Activated T-cell treated with anti-CD3 and anti-CD28 coated beads, Interleukin-2, amount 50 U/mL, for 72 hours (primary cell): ENCODE measurements around the gene ZNF221. TPM values are rescaled to one million over a fixed set of nuclear protein-coding genes. Genes with fewer than 3 reads are reported as not detected.

ENCODE experiments used
- ATAC-seq, 2 donors: fragments of 150-1000 bp; cut with Tn5 transposase; replicated peaks in 1 of 2; 2 replicates each; pipeline ENCODE4 v1.10.0; 2021; ENCODE audit warnings: moderate library complexity in 2 of 2, mild to moderate bottlenecking in 1 of 2
- DNase-seq, 2 donors: peaks; one replicate each; pipeline ENCODE4 v3.0.0; 2021 to 2022; ENCODE audit warnings: mixed read lengths in 1 of 2
- H3K27ac Mint-ChIP-seq: one replicate; pipeline ENCODE4 v1.8.0; 2022; ENCODE audit warnings: mild to moderate bottlenecking, moderate library complexity, mixed read lengths
- H3K27me3 Mint-ChIP-seq: one replicate; pipeline ENCODE4 v1.8.0; 2022; ENCODE audit warnings: low read depth, mixed read lengths
- H3K36me3 Mint-ChIP-seq, 2 donors: one replicate each; pipeline ENCODE4 v1.8.0; 2022; ENCODE audit warnings: mixed read lengths in 2 of 2, mild to moderate bottlenecking in 1 of 2; ENCODE audit not compliant: insufficient read depth in 2 of 2
- H3K4me1 Mint-ChIP-seq: one replicate; pipeline ENCODE4 v1.8.0; 2022; ENCODE audit warnings: low read depth, mixed read lengths
- H3K4me3 Mint-ChIP-seq, 2 donors: one replicate each; pipeline ENCODE4 v1.8.0; 2022; ENCODE audit warnings: mild to moderate bottlenecking in 2 of 2, mixed read lengths in 2 of 2, moderate library complexity in 2 of 2
- H3K9me3 Mint-ChIP-seq, 2 donors: one replicate each; pipeline ENCODE4 v1.8.0; 2022; ENCODE audit warnings: mixed read lengths in 2 of 2
- total RNA-seq, 2 donors: library from RNA; stranded (reverse); gene quantifications; one replicate each; pipeline ENCODE4 v1.2.3, GENCODE V29; 2022

ZNF221 gene
- total RNA-seq, 2 donors from 2014 or later, result 3.4 to 3.5 TPM

- peaks cover 10% of the 10 kb centered on the region for H3K4me1 Mint-ChIP-seq
- peak within 1 kb of the TSS; percentile 91 to 94 for H3K4me3 Mint-ChIP-seq
- DNase-seq (peak; percentile 69 to 72), ATAC-seq (peak; percentile 95 to 98)
- H3K36me3 Mint-ChIP-seq, result peaks cover 9 to 10% of the 10 kb centered on the region in 2 donors
- no peaks in the 10 kb centered on the region for H3K27me3 Mint-ChIP-seq
- peaks cover 0 to 11% of the 10 kb centered on the region in 2 donors for H3K9me3 Mint-ChIP-seq
- peak within 1 kb of the TSS; percentile 91 for H3K27ac Mint-ChIP-seq
Observed at GRCh38 chr19:43983912-43984686, 33.1 kb downstream of the ZNF221 start, which contains the start of gene ZNF155. Gene ZNF155 (plus strand): TSS chr19:43984188. CDS start chr19:43988544, 4,356 bp downstream.

DNA sequence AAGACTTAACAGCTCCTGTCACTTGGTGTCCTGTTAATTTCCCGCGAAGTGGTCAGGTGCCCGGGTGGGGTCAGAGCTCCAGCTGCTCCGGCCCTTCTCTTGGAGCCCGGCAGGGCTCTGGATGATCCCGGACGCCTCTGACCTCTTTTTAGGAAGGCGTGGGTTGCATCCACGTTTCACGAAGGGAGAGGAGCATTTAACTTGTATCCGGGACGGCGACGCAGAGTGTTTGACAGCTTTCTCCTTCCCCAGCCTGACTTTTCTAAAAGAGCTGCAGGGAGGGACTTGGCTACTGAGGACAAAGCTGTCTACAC lies 33.6 kb downstream of the ZNF221 start:
- peak overlapping the region; percentile 91 to 94 for H3K4me3 Mint-ChIP-seq
- H3K27ac Mint-ChIP-seq, result peak overlapping the region; percentile 91
- peaks cover 10% of the 10 kb centered on the region for H3K4me1 Mint-ChIP-seq
- ATAC-seq (peak; percentile 17 to 38), DNase-seq (peak; percentile 2 to 8)
- H3K36me3 Mint-ChIP-seq, result peaks cover 13 to 15% of the 10 kb centered on the region in 2 donors
- H3K9me3 Mint-ChIP-seq, result peaks cover 2 to 15% of the 10 kb centered on the region in 2 donors
- H3K27me3 Mint-ChIP-seq, result no peaks in the 10 kb centered on the region

GRCh38 chr19:43997631-43998290 lies 46.7 kb downstream of the ZNF221 start:
- peaks cover 26 to 28% of the 10 kb centered on the region in 2 donors for H3K9me3 Mint-ChIP-seq

GRCh38 chr19:44002212-44002565 lies 51.2 kb downstream of the ZNF221 start:
- Mint-ChIP-seq H3K27ac (peak overlapping the region; percentile 94), H3K9me3 (peaks cover 18 to 30% of the 10 kb centered on the region in 2 donors), H3K4me1 (peaks cover 18% of the 10 kb centered on the region), H3K27me3 (no peaks in the 10 kb centered on the region), H3K36me3 (peaks cover 26 to 33% of the 10 kb centered on the region in 2 donors), H3K4me3 (peak overlapping the region; percentile 99)
- DNase-seq (no peak), ATAC-seq (no peak)

More at GRCh38 chr19:43997631-43998290, 46.7 kb downstream of the ZNF221 start:
- Mint-ChIP-seq H3K4me3 (no peak overlapping the region), H3K36me3 (peaks cover 27 to 50% of the 10 kb centered on the region in 2 donors), H3K27me3 (no peaks in the 10 kb centered on the region), H3K4me1 (peaks cover 10% of the 10 kb centered on the region), H3K27ac (no peak overlapping the region)
- ATAC-seq, result no peak
- DNase-seq, result no peak

- Mint-ChIP-seq H3K4me1 (peaks cover 18% of the 10 kb centered on the region), H3K27ac (peak within 1 kb of the TSS; percentile 94), H3K9me3 (peaks cover 22 to 35% of the 10 kb centered on the region in 2 donors), H3K27me3 (no peaks in the 10 kb centered on the region), H3K4me3 (peak within 1 kb of the TSS; percentile 99), H3K36me3 (peaks cover 32 to 35% of the 10 kb centered on the region in 2 donors)
- ATAC-seq, result peak; percentile 97 to 99
- peak; percentile 82 to 88 for DNase-seq
Observed at GRCh38 chr19:44002566-44003460, 51.8 kb downstream of the ZNF221 start, which contains the start of gene ZNF230. Gene ZNF230 (plus strand): TSS chr19:44002957. CDS start chr19:44007079, 4,122 bp downstream.

GRCh38 chr19:44003461-44004009 lies 52.5 kb downstream of the ZNF221 start:
- H3K27ac Mint-ChIP-seq, result peak overlapping the region; percentile 94
- H3K27me3 Mint-ChIP-seq, result no peaks in the 10 kb centered on the region
- peaks cover 18% of the 10 kb centered on the region for H3K4me1 Mint-ChIP-seq
- H3K9me3 Mint-ChIP-seq, result peaks cover 17 to 30% of the 10 kb centered on the region in 2 donors
- peaks cover 35 to 37% of the 10 kb centered on the region in 2 donors for H3K36me3 Mint-ChIP-seq
- H3K4me3 Mint-ChIP-seq, result peak overlapping the region; percentile 99
- peak; percentile 12 to 27 for ATAC-seq
- DNase-seq, result peak in 1 of 2 donors; percentile 2

- H3K27ac Mint-ChIP-seq, result no peak overlapping the region
- ATAC-seq (no peak), DNase-seq (no peak)
- peaks cover 23 to 41% of the 10 kb centered on the region in 2 donors for H3K9me3 Mint-ChIP-seq
- H3K4me3 Mint-ChIP-seq, result no peak overlapping the region
- no peaks in the 10 kb centered on the region for H3K27me3 Mint-ChIP-seq
- H3K36me3 Mint-ChIP-seq, result peaks cover 51 to 55% of the 10 kb centered on the region in 2 donors
- H3K4me1 Mint-ChIP-seq, result peaks cover 18% of the 10 kb centered on the region
Observed at GRCh38 chr19:44005973-44006372, 54.9 kb downstream of the ZNF221 start.

DNA sequence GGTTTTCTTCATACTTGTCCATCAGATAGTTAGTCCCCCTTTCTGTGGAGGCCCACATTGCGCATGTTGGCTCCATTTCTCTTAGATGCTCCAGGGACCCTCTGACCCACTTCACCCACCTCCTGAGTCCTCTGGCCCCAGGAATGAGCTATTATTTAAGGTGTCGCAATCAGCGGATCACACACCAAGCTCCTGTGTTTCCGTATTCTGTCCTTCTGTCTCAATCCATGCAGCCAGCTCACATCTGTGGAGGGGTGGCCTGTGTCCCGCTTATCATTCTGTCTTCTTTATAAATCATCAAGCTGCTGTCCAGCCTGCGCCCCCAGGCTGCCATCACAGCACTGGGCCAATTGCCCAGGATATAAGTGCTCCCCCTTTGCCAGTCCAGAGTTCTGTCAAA lies 56.4 kb downstream of the ZNF221 start:
- peaks cover 26 to 42% of the 10 kb centered on the region in 2 donors for H3K9me3 Mint-ChIP-seq
- peaks cover 57 to 64% of the 10 kb centered on the region in 2 donors for H3K36me3 Mint-ChIP-seq
- H3K27me3 Mint-ChIP-seq, result no peaks in the 10 kb centered on the region
- no peak overlapping the region for H3K27ac Mint-ChIP-seq
- H3K4me3 Mint-ChIP-seq, result no peak overlapping the region
- peaks cover 10% of the 10 kb centered on the region for H3K4me1 Mint-ChIP-seq
- no peak for DNase-seq
- no peak for ATAC-seq

- no peak for ATAC-seq
- no peaks in the 10 kb centered on the region for H3K27me3 Mint-ChIP-seq
Observed at GRCh38 chr19:44010468-44010867, 59.4 kb downstream of the ZNF221 start.

More at GRCh38 chr19:44010468-44010867, 59.4 kb downstream of the ZNF221 start:
- DNase-seq, result no peak
- Mint-ChIP-seq H3K9me3 (peaks cover 35 to 48% of the 10 kb centered on the region in 2 donors), H3K27ac (no peak overlapping the region), H3K4me1 (no peaks in the 10 kb centered on the region), H3K36me3 (peaks cover 52 to 68% of the 10 kb centered on the region in 2 donors), H3K4me3 (no peak overlapping the region)

Other genes with a start within 250 kb of the ZNF221 start
- gene IRGC, start 235.2 kb upstream of the ZNF221 start, total RNA-seq, result not detected
- 10 to 100 TPM; 85.3 to 96.4 TPM for gene SMG9, start 196.3 kb upstream of the ZNF221 start, total RNA-seq
- gene KCNN4, start 170.3 kb upstream of the ZNF221 start, total RNA-seq, result 100 to 1,000 TPM in 1 of 2 donors, 10 to 100 TPM in 1; 91.6 to 118 TPM
- 1 to 10 TPM in 1 of 2 donors, under 1 TPM in 1; 0.21 to 1.1 TPM for gene LYPD5, start 148.8 kb upstream of the ZNF221 start, total RNA-seq
- 1 to 10 TPM; 6.9 to 7.3 TPM for gene ZNF283, start 123.9 kb upstream of the ZNF221 start, total RNA-seq
- gene ZNF404, start 67.3 kb upstream of the ZNF221 start, total RNA-seq, result 1 to 10 TPM; 1.6 to 3.3 TPM
- gene ZNF45, start 15.9 kb upstream of the ZNF221 start, total RNA-seq, result 10 to 100 TPM; 11.4 to 13.9 TPM
- 1 to 10 TPM; 6.0 to 7.5 TPM for gene ZNF155, start 33.0 kb downstream of the ZNF221 start, total RNA-seq
- 1 to 10 TPM; 5.5 to 5.8 TPM for gene ZNF230, start 51.7 kb downstream of the ZNF221 start, total RNA-seq
- gene ZNF222, start 74.2 kb downstream of the ZNF221 start, total RNA-seq, result 1 to 10 TPM; 2.7 to 3.0 TPM
- gene ZNF223, start 100.8 kb downstream of the ZNF221 start, total RNA-seq, result 1 to 10 TPM in 1 of 2 donors, under 1 TPM in 1; 0.81 to 2.5 TPM
- 1 to 10 TPM; 3.3 TPM for gene ZNF284, start 120.9 kb downstream of the ZNF221 start, total RNA-seq
- gene ZNF224, start 143.1 kb downstream of the ZNF221 start, total RNA-seq, result 10 to 100 TPM; 23.6 to 26.3 TPM
- gene ZNF225, start 162.2 kb downstream of the ZNF221 start, total RNA-seq, result 1 to 10 TPM; 1.9 to 3.0 TPM
- gene ZNF234, start 190.3 kb downstream of the ZNF221 start, total RNA-seq, result 1 to 10 TPM; 6.2 to 8.5 TPM
- 10 to 100 TPM; 15.3 to 16.3 TPM for gene ZNF226, start 213.9 kb downstream of the ZNF221 start, total RNA-seq